Right ventricle myocardium inferior (tissue), 1 donor: ENCODE measurements around the gene PM20D1. TPM values are rescaled to one million over a fixed set of nuclear protein-coding genes. Genes with fewer than 3 reads are reported as not detected.
A peak's percentile ranks its signal among the peaks of the same experiment; 100 is the strongest.

Experiments used
- ATAC-seq: fragments of 200-7000 bp; cut with Tn5 transposase; one replicate; pipeline ENCODE4 v1.9.1; 2020; ENCODE audit warnings: mild to moderate bottlenecking, moderate library complexity
- DNase-seq: peaks from one replicate; pipeline ENCODE4 v3.0.0; 2021; ENCODE audit errors: missing footprints
- intact Hi-C: fragments of 100-400 bp; cut with DNase I; formaldehyde crosslinking; loops from one replicate; pipeline ENCODE4 v1.11.0; 2022
- total RNA-seq: library from RNA; stranded (reverse); fragmentation: NEBNext Ultra II Directional; extraction: Animal tissue kit (Norgen Biotek cat#: 25700); gene quantifications from one replicate; pipeline ENCODE4 v1.2.1, GENCODE V29; 2021
- donor health status: DM: no; HTN: yes; CAD: no; lungs with severe emphysema.

The PM20D1 gene
- total RNA-seq, 1 donor from 2014 or later, result 1.7 TPM

DNA sequence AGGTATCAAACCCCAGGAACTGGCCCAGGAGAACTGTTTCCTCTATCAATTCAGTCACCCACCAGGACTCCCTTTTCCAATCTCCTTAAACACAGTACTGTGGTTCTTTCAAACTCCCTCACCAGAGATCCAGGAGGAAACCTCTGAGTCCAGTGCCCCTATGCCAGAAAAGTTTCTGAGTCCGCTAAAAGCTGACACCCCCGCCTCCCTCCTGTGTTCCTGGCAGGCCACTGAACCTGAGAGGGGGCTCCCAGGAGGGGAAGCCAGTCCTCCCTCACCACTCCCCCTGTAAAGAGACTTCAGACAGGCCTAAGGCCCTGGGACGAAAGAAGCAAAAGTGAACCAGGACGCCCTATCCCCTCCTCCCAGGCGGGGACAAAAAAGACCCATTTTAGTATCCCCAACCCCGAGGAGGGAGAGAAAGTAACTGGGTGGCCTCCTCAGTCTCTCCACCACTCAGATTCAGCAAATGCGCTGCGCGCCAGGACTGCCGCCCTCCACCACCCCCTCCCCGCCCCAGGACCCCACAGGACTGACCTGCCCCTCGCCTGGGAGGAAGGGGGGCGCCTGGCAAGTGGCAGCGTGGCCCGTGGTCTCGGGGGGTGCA, 37.6 kb downstream of the PM20D1 start:
- intact Hi-C loops, result loop anchor here (2.0 to 5.0 kb wide), 2 partner anchors 35 to 102 kb away; no protein-coding TSS in a partner anchor
- ATAC-seq (peak; percentile 30), DNase-seq (no peak)

DNA sequence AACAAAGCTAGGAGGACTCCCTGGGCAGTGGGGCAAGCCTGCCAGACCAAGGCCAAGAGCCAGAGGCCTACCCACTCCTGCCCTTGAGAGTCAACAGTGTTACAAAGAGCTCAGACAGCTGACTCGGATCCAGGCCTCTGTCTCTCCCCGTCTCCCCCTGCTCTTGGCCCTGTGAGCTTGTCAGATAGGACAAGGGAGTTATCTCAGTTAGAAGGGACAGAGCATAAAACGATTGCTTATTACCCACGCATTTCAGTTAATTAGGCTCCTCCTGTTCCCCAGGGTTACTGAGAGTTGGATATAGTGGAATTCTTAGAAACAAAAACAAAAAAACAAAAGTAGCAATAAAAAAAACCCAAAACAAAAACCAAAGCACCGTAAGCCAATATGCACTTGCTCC, 38.3 kb downstream of the PM20D1 start:
- ATAC-seq, result peak; percentile 62
- no peak for DNase-seq
- intact Hi-C loops, result loop anchor here (2.0 to 5.0 kb wide), 2 partner anchors 36 to 103 kb away; no protein-coding TSS in a partner anchor

DNA sequence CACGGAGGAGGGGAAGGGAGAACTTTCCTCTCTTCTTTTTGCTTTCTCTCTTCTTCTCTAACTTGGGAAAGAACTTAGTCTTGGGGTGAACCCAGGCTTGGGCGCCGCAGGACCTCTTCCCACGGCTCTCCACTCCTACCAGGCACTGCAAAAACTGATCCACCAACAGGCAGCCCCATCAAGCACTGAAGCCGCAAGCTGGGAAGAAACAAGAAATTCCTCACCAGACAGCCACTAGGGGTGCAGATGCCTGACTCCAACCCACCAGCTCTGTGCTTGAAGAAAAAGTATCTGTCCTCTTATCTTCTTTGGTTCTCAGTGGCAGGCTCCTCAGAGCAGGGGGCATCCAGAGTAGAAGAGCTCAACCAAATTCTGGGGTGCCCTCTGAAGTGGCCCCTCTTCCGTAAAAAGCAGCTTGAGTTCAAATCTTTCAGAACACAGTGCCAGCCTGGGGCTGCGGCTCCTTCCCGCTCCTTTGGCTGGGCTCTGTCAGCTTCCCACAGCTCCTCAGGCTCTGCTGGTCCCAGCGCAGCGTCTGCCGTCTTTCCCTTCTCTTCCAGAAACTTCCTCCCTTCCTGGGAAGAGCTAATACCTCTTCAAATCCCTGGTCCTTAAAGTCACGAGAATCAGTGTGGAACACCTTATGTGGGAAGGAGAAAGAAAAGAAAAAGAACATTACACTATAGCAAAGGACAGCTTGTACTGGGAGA, 39.3 kb downstream of the PM20D1 start:
- ATAC-seq, result no peak
- intact Hi-C loops, result loop anchor here (5.0 kb wide), 1 partner anchor 37 kb away; no protein-coding TSS in a partner anchor
- no peak for DNase-seq

DNA sequence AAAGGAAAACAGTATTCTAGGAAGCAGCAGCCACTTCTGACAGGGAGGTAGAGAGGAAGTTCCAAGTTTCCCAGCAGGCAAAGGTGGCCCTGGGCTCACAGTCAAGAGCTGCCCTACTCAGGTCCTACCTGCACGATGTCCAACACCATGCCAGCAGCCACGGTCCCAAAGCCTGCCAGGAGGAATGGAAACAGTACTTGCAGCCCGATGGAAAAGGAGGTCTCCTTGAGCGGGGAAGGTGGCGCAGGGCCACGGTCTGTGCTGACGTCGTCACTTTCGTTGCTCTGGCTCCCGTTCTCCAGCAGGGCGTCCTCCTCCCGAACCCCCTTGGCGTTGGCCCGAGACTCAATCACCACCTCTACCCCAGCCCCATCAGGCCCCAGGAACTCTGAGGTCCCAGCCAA, 40.0 kb downstream of the PM20D1 start:
- intact Hi-C loops, result loop anchor here (5.0 kb wide), 1 partner anchor 37 kb away; no protein-coding TSS in a partner anchor
- ATAC-seq (peak; percentile 2), DNase-seq (no peak)

DNA sequence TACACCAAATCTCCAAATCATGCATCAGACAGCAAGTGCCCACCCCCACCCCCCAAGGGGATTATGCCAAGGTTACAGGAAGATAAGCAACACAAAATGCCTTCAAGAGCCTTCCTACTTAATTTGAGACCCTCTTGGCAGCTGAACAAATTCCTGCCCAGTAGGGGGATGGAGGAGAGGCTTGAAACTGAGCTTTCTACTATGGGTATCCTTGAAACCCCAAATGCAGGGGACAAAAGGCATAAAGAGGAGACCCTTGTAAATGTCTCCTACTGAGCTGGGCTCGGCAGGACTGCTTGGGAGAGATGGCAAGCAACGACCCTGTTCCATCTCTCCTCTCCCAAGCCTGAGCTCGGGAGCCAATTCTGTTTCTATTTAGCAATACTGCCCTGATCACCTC, 40.5 kb downstream of the PM20D1 start:
- DNase-seq (no peak), ATAC-seq (no peak)
- intact Hi-C loops, result no loop called here

DNA sequence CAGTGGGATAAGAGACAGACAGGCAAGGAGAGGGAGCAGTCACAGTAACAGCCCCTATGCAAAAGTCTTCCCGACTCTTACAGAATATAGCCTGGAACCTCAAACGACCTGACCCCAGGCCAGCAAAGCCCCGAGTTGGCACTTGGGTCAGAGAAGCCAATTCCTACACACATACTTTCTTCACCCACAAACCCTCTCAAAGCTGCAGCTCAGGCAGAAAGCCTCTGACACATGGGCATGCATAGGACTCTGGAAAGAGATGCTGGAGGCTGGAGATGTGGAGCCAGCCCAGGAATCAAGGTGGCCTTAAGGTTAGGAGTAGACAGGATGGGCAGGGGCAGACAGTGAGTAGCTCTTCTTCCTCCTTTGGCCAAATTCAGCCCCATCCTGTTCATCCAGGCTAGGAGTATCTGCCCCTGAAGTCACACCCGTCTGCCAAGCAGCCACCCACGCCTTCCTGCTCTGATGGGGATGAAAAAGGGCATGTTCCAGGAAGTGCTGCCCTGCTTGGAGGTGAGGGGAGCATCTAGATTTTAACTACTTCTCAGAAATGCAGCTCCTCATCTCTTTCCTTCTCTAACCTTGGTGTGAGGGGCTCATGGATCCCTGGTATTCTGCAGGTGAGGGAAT, 44.7 kb downstream of the PM20D1 start:
- no peak for ATAC-seq
- no peak for DNase-seq
- intact Hi-C loops, result no loop called here

DNA sequence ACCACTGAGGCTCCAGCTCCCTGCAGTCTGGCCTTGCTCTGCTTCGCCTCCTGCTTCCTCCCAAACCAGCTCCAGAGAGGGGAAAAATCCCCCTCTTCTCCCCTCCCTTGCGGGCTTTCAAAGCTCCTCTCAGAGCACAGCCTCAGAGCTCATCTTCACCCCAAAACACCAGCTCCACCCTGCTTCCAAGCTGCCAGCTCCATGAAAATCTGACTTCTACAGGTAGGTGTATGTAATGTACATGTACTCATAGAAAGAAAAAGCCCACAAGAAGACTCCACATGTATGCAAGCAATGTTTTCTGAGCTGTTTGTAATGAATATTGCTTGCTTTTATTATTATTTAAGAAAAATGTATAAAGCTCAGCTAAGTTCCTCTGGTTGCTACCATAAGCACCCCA, 45.3 kb downstream of the PM20D1 start:
- intact Hi-C loops, result no loop called here
- no peak for ATAC-seq

DNA sequence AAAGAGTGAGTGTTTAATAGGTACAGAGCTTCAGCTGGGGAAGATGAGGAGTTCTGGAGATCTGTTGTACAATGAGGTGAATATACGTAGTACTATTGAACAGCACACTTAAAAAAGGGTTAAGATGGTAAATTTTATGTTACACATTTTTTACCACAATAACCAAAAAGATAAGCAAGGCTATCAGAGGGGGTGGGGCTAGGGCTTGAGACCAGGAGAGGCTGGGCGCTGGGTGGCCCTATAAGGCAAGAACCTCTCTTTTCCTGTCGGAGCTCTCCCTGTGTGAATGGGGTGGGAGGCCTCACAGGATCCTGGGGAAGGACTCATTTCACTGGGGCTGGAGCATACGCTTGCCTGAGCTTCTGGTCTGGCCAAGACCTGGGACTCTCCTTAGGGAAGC, 45.9 kb downstream of the PM20D1 start:
- ATAC-seq (no peak), DNase-seq (no peak)
- intact Hi-C loops, result no loop called here

More for the DNA sequence above, 45.3 kb downstream of the PM20D1 start:
- DNase-seq, result no peak

DNA sequence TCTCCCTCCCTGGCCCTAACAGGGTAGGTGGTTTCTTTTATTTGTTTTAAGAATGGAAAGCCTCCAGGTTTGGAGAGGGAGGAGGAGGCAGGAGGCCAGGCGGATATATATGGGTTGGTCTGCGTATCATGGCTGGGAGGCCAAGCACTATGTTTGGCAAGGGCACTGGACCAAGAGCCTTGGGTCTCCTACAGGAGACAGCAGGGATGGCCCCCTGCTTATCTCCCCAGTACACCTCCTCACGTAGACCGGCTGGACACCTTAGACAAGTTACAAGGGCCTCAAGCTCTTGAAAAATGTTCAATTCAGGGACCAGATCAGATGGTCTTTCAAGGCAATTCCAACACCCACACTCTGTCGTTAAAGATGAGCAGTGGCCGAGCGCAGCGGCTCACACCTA, 47.9 kb downstream of the PM20D1 start:
- ATAC-seq (peak; percentile 43), DNase-seq (no peak)
- intact Hi-C loops, result no loop called here

DNA sequence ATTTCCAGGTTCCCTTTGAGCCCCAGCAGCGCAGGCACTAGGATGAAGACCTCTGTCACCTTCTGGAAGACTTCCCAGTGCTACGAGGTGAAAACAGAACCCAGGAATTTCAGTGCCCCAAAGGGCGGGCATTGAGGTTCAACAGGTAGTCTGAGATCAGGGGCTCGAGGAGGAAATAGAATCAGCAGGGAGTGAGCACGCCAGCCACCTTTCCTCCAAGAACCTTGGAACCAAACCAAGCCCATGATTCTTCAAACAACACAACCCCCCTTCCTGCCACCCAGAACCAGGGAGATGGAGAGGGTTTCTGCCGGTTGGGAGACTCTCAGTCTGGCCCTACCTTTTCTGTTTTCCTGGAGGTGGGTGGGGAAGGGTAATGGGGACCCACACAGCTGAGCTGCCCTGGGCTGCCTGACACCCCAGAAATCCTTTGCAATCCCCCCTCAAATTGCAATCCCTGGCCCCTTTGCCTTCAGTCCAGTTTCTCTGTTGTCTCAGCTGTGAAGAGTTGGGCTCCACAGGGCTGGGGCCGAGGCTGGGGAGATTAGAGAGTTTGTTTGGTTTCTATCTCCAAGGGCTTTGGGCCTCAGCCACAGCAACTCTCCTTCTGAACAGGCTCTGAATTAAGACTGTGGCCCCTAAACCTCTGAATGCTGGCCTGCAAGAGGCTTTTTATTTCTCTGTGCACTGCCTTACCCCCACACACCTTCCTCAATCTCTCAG, 48.8 kb downstream of the PM20D1 start:
- no peak for DNase-seq
- intact Hi-C loops, result no loop called here
- no peak for ATAC-seq

DNA sequence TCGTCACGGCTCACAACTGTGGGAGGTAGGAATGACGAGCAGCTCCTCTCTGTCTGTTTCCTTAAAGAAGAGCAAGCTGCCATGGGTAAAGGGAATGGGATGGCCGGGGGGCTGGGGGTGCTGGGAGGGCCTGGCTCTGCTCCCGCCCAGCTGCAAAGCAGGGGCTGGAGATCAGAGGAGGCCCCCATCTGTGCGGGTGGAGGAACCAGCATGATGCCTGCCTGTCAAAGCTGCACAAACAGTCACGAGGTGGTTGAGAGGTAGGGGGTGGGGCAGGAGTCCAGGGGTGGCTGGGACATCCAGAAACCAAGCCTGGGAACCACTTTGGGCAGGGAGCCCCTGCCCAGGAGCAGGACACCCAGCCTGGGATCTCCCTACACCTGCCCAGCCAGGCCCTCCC, 49.5 kb downstream of the PM20D1 start:
- no peak for ATAC-seq
- intact Hi-C loops, result no loop called here
- no peak for DNase-seq

DNA sequence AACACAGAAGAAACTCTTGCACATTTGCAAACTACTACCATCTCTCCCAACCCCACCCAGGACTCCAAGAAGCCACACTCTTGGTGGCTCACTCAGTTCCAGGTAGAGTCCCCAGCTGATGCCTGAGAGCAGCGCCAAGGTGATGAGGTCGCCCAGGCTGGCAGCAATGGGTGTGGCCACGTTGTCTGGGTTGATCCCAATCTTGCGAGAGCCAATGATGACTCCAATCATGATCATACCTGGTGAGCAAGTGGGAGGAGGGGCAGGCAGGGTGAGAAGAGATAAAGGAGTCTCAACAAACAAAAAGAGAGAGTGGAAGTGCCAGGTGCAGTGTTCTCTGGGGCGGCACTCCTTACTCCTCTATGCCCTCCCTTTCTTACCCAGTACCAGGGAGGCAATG, 51.4 kb downstream of the PM20D1 start:
- ATAC-seq, result no peak
- DNase-seq, result no peak
- intact Hi-C loops, result loop anchor here (10.0 kb wide), 1 partner anchor 306 kb away; no protein-coding TSS in a partner anchor

DNA sequence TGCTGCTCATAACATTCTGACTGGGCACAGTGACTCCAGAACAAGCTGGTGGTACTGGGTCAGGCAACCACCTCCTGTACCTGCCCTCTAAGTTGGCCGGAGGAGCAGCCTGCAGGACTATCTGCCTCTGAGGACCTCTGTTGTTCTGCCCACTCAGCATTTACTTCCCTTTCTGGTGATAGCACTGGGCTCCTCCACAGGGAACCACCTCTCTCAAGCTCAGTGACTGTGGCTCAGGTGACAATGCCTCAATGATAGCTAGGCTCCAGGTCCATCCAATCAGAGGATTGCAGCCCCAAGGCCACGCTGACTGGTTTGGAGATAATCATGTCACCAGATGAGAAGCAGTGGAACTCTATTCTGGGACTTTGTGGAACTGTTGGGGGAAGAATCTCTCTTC, 52.8 kb downstream of the PM20D1 start:
- intact Hi-C loops, result loop anchor here (10.0 kb wide), 1 partner anchor 308 kb away; no protein-coding TSS in a partner anchor
- no peak for ATAC-seq
- no peak for DNase-seq

DNA sequence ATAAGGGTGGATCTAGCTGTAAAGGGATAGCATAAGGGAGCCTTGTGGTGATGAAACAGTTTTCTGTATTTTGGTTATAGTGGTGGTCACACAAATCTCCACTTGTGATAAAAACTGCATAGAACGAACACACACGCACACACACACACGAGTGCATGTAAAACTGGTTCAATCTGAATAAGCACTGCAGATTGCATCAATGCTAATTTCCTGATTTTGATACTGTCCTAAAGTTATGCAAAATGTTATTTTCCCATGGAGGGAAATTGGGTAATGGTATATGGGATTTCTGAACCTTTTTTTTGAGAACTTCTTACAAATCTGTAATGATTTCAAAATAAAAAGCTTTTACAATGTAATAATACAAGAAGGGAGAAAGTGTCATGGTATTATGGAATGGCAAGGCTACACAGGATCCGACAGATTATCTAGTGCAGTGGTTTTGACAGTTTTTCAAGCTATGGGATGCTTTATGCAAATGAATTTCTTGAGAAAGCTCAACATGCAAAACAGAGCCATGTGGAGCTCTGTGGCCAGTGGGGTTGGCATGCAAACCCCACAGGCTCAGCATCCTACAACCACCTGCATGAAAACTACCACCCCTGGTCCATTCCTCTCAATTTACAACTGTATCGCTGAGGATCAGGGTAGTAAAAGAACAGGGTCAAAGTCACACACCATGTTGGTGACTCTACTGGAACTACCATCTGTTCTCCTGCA, 55.8 kb downstream of the PM20D1 start:
- DNase-seq, result no peak
- ATAC-seq, result no peak
- intact Hi-C loops, result loop anchor here (10.0 kb wide), 1 partner anchor 311 kb away; no protein-coding TSS in a partner anchor

DNA sequence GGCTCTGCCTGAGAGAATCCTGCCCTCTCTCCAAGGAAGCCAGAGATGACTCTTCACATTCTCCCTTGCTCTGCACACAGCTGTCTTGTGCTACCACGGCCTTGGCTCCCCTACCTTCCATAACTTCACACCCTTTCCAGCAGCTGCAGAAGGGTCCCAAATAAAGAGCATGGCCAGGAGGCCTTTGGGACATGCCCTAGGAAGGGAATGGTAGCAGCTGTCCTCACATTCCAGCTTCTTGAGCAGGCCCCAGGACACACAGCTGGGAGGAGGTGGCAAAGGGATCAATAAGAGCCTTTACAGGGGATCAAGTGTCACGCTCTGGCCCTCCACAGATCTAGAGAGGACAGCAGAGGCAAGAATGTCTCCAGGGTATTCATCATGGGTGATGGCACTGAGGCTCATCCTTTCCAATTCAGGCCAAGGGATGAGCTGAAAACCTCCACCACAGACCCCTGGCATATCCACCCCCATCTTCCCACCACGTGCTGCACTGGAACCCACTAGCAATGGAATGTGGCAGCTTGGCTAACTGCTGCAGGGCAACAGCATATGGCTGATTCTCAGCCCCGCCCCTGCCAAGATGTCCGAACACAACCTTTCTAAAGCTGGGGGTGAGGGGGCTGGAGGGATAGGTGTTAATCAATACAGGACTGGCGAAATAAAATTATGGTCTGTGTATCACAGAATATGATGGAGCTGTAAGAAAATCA, 56.8 kb downstream of the PM20D1 start:
- ATAC-seq, result no peak

DNA sequence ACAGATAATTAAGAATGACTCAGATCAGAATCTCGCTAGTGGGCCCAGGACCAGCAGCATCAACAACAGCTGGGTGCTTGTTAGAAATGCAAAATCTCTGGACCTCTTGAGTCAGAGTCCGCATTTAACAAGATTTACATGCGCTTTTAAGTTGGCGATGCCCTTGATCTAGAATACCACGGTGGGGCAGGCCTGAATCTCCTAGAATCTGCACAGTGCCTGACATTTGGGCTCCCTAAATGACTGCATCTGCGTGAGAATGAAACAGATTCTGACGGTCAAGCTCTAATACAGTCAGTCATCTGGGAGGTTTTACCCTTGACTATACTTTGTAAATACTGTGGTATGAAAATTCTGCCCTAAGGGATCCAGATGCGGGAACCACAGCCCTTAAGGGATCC, 57.5 kb downstream of the PM20D1 start:
- intact Hi-C loops, result loop anchor here (2.0 to 10.0 kb wide), 2 partner anchors 114 to 312 kb away; no protein-coding TSS in a partner anchor
- DNase-seq (no peak), ATAC-seq (no peak)

More for the DNA sequence above, 56.8 kb downstream of the PM20D1 start:
- intact Hi-C loops, result loop anchor here (2.0 to 10.0 kb wide), 2 partner anchors 114 to 312 kb away; no protein-coding TSS in a partner anchor
- no peak for DNase-seq

DNA sequence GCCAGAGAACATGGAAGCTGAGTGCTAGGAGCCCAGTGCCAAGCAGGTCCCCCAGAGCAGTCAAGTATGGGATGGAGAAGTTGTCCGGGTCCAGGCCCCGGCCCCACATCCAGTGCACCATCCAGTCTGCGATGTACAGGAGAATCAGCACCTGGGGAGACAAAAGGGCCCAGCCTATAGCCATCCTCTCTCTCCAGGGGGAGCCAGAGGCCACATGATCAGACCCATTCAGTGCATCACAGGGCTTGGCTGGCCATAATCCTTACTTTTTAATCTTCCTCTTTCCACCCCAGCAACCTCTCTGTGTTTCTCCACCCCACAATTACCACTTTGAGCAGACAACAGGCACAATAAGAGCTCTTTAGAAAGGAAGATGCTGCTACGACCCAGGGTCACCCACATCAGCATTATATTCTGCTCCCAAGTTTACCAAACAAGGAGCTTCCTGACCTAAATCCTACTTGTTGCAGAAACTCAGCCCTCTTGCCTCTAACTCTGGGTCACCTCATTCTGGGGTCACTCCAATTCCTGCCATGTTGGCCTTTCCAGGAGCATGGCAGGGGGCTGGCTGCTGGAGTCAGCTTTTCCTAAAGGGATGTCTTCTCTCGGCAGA, 58.3 kb downstream of the PM20D1 start:
- intact Hi-C loops, result loop anchor here (2.0 to 10.0 kb wide), 3 partner anchors 115 to 313 kb away; no protein-coding TSS in a partner anchor
- DNase-seq (no peak), ATAC-seq (peak; percentile 58)
